SHP77 treated with DMSO at 0.1 percent for 48 hours (cell line): ENCODE data around the gene GFRA1.
"Not testable (repeated sequence)": the region's sequence is repeated elsewhere in the genome, so short reads cannot be mapped to it uniquely, and the experiment has no call there.

Experiments used
- DNase-seq: peaks from one replicate; lab custom pipeline; 2025; lab: John Stamatoyannopoulos, UW

Gene GFRA1

DNA sequence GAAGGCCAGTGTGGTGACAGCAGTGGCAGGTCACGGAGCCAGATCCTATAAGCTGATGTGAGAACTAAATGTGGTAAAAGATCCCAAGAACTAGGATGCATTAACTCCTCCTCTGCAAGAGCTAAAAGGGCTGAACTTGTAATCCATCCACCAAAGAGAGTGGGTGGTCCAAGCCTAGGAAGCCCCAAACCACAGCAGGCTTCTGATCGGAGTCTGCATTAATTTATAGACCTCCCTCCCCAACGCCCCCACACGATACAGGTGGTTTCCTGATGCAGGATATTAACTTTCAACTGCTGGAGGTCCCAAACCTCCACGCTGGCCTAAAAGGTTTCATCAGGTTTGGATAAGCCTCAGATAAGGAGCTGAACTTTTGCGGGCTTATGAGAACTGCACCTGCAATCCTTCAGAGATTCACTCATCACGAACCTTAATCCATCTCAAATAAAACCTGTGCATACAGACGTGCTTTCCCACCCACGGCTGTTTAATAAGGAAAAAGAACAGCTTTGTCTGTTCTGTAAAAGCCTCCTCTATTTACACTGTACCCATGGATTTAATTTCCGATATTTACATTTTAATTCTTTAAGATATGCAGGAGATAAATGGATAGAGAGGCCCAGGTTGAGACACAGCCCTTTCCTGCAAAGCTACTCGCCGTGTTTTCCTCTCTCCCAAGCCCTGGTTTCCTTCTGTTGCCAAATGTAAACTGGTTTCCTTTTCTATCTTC, 74.9 kb downstream of the GFRA1 start:
- DNase-seq, result no peak

DNA sequence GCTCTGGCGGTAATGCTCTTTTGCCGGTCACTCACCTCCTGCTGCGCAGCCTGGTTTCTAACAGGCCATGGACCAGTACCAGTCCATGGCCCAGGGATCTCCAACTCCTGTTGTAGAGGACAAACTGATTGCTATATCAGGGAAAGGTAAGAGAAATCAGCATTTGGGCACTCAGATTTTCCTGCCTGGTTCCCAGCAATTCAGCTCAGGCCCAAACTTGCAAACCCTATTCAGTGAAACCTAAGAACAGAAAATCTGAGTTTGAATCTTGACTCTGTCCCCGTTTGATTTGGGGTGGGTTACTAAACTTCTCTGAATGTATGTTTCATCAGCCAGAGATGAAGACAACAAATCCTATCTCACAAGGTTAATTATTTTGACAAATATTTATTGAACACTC, 77.4 kb downstream of the GFRA1 start:
- DNase-seq, result no peak

DNA sequence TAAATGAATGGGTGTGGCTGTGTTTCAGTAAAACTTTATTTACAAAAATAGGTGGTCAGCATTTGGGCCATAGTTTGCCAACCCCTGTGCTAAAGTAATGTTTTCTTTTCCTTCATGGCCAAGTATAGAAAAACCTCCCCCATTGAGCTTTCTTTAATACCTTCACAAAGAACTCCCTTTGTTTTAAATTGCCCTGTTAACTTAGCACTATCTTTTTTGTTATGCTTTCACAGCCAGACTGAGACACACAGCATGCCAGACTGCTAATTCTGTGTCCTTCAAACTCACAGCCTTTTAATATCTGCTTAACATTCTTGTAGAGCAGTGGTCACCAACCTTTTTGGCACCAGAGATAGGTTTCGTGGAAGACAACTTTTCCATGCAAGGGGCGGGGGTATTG, 78.0 kb downstream of the GFRA1 start:
- no peak for DNase-seq

DNA sequence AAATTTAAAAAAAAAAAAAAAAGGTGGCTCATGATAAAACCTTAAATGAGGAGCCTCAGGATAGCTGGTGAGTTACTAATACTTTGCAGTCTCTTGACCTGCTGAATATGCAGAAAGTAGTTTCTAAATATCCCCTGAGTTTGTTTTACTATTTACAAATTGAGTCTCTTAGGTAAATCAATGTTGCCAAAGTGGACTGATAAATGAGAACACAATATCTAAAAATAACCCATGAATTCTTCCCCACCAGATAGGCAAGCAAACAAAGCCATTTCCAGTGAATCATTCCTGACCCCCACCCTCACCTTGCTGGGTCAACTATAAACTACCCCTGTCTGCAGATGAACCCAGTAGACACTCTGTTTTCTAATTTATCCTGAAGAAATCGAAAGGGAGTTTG, 78.9 kb downstream of the GFRA1 start:
- DNase-seq, result no peak

DNA sequence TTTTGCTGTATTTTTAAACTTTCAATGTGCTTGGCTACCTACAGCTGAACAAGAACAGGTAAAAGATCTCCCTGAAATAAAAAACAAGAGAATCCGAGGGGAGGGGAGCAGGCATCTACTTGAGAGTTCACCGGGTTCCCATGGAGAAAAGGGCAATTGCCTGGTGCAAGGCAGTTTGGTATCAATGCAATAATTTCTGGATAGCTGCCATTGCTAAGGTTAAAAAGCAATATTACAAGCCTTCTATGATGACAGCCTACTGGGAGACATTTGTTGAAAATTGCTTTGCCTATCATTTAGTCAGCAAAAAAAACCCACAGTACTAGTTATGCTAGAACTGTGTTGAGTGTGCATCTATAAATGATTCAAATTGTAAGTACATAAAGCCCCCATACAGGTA, 82.1 kb downstream of the GFRA1 start:
- DNase-seq, result no peak

DNA sequence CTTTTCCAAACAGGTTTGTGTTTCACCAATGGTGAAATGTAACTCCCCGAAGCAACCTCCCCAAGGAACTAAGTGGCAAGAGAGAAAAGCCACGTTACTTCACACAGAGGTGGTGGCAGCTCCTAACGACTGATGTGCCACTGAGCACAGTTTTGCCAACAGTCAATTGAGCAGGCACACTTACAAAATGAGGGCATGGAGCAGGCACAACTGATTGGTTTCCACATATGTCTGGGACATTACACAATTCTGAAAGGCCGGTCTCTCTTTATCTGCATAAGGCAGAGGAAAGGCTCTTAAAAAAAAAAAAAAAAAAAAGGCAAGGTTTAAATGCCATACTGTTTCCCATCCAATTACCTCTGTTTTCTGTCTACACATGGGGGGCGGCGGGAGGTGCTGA, 86.7 kb downstream of the GFRA1 start:
- no peak for DNase-seq

DNA sequence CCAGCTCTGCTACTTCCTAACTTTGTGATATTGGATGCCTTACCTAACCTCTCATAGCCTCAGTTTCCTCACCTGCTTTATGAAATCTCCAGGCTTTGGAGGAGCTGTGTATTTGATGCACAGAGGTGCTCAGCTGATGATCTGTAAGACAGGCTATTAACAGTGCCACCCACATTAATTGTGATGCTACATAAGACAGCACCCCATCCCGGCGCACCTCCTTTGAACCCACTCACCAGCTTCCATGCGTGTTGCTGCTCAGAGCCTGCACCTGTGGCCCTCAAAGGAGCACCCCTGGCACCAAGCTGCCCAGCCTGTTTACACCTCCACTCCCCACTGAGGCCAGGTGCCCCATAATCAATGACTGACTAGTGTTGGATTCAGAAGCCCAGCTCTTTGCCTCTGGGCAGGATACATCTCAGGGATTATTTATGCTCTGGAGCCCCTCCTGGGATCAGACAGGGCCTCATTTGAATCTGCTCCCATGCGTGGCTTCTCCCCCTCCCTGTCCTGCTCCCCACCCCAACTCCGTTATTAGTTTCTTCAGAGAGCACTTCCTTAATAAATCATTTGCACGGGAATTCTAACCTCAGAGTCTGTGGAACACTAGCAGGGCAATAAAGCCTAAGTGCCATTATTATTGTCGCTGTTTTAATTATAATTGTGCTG, 87.7 kb downstream of the GFRA1 start:
- no peak for DNase-seq

DNA sequence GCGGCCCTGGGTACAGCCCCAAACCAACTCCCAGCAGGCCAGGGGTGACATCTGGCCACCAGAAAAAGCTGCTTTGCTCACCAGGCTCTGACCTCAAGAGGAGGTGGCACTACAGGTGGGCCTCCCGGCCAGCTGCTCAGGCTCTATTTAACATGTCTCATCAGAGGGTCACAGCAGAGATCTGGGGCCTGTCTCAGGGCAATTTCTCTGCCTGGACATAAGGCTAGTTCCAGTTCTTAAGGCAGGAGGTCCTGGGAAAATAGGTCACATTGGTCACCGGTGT, 88.6 kb downstream of the GFRA1 start:
- no peak for DNase-seq

DNA sequence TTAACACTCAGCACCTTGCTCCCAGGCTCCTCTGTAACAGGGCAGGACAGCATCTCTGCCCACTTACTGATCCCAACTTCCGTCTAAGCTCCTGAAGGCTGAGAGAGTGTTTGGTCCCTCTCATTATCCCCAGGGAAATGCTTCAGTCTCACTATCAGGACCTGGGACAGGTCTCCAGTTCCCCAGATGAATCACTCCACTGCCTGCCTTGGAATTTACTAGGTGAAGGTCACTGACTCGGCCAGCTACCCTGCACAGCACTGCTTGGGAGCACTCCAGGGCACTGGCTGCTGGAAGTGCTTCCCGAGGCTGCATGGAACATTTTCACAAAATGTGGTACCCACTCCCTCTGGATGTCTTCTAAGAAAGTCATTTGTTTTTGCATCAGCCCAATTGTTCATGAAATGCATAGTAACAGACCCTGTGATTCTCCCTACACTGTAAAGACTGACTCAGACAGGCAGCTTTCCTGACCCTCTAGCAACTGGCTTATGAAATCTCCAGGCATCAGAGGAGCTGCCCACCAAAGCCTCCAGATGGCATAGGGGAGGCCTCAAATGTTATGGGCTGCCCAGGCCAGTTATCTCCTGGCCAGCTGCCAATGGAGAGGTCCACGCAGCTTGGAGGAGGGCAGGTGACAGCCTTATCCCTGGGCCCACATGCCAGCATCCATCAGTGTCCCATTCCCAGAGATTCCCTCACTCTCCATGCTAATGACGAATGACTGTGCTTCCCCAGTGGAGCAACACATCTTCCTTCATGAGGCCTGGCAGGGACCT, 89.1 kb downstream of the GFRA1 start:
- no peak for DNase-seq

DNA sequence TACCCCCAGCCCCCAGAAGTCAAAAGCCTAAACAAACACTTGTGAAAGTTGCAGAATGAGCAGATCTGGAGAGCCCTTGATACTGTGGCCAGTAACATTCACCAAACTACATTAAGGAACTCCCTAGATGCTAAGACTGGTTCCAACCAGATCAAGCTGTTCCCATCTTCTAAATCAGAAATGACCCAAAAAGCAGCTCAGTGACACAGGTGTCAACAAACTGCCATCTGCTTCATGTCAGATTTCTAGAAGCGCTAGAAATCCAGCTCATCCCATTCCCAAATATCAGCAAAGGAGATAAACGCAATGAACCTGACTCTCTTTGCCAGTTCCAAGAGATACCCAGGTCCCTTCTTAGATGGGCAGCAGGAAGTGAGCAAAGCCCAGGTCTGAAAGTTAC, 90.6 kb downstream of the GFRA1 start:
- no peak for DNase-seq

DNA sequence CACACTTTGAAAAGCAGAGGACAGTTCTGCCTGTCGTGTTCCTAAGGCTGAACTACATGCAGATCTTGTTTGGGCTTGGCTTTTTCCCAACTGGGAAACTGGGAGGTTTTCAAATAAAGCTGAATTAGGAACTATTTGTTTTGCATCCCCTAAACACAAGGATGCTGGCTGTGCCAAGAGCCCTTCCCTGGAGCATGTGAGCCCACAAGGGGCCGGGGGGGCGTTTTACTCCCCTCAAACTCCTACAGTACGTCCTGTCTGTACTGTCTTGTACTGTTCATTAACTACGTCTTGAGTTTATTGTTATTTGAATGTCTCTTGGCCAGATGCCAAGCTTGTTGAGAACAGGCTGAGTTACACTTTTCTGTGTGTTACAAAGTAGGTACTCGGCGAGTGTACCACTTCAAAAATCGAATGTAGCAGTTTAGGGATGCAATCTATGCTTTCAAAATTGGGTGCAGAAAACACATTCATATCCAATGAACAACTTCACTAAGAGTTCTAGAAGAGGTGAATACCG, 94.9 kb downstream of the GFRA1 start:
- DNase-seq, result no peak

DNA sequence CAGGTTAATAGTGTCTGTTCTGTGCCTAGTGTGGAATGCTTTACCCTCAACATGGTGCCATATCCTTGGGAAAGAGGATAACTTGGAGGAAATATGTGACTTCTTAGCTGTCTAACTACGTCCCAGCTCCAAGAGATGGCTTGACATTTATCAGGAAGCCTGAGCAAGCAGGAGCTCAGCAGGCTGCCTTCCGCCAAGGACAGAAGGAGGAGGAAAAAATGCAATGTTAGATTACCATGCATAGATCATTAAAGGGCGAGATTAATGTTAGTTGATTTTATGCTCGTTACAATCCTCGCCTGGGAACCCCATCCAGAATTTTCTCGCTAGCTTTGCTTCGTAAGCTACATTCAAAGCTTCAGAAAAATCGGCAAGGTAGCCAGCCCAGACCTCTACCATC, 97.8 kb downstream of the GFRA1 start:
- DNase-seq, result no peak

DNA sequence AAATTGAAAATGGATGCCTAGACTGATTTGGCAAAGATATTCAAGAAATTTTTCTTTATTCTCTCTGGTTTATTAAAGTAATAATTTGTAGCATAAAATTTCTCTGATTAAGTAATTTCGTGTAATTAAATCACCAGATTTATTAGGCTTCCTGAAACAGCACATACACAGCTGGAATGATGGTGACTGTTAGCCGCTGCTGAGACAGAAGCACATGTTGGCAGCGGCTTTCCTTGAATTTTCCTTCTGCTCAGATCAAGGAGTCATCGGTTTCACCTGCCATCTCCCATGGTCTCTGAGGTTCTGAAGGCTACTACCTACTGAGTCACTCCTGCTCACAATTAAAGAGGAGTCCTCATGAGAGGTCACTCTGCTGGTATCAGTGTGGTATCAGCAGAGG, 101.5 kb downstream of the GFRA1 start:
- DNase-seq, result no peak

DNA sequence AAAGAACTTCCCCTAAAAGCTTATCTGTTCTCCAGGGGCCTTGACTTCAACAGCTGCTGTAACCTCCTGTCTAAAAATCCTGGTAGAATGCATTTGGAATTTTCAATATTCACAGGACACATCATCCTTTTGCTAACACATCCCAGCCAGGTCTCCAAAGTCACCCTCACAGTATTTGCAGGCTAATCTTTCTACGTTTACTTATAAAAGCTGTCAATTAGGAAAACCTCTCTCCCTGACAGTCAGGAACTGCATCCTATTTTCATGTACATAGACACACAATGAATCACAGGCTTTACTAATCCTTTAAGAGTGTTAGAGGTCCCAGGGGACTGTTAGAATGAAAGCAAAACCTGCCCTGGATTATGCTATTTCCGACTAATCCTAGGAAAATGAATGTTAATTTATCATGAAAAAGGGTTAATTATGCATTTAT, 102.2 kb downstream of the GFRA1 start:
- DNase-seq, result no peak

DNA sequence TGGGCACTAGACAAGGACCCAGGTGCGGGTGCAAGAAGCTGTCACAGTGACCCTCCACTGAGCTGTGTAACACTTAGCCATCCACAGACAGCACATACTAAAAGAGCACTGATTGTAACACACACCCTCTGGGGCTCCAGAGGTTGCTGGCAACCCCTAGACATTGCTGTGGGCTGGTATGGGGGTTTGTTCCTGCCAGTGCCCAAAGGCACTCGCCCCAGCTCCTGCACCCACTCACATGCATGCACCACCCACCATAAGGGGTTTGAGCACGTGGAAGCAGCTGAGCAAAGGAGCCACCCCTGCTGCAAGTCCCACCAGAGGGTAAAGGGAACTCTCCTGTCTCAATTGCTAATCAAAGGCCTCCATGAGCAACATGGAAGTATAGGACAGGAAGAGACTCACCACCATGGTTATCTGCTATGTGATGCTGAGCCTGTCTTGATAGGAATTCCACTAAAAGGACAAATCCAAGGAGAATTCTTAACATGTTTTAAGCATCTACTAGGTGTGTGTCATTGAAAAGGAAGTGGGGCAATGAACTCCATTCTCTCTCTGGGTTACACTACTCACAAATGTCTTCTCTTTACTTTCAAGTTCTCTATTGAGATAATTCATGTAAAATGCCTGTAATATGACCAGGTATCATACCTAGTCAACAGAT, 103.1 kb downstream of the GFRA1 start:
- no peak for DNase-seq

DNA sequence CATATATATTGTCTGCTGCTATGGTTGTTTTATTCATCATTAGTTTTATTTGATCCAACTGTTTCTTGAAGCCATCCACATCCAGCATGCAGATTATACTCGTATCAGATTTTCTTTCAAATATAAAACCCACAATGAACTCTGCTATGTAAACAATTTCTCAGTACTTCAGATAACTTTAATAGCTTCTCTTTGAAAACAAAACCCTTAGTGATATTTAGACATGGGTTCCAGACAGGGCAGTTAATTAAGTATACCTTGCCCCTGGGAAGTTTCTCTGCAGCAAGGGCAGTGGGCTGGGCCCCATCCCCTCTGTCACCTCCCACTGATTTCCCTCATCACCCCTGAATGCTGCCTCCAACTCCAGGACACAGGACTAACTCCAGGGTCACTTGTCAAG, 104.3 kb downstream of the GFRA1 start:
- no peak for DNase-seq

DNA sequence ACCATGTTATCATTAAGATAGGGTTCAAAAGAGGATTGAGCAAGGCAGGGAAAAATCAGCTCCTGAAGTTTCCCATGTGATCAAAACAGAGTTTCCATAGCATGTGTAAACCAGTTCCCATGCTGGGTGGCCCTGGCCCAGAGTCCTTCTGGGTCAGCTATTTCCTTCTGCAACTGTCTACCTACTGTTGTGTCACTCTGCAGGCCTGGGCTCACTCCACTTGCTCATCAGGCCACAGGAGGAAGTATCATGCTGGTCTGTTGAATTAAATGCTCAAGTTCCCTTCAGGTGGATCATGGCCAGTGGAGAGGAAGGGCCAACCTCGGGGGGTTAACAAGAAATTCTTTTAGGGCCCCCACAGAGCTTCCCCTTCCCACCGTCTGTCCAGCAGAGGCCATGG, 104.7 kb downstream of the GFRA1 start:
- no peak for DNase-seq

DNA sequence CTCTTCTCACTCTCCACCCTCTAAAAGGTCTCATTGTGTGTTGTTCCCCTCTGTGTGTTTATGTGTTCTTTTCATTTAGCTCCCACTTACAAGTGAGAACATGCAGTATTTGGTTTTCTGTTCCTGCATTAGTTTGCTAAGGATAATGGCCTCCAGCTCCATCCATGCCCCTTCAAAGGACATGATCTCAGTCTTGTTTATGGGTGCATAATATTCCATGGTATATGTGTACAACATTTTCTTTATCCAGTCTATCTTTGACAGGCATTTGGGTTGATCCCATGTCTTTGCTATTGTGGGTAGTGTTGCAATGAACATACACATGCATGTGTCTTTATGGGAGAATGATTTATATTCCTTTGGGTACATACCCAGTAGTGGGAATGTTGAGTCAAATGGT, 107.1 kb downstream of the GFRA1 start:
- DNase-seq, result not testable (repeated sequence)

DNA sequence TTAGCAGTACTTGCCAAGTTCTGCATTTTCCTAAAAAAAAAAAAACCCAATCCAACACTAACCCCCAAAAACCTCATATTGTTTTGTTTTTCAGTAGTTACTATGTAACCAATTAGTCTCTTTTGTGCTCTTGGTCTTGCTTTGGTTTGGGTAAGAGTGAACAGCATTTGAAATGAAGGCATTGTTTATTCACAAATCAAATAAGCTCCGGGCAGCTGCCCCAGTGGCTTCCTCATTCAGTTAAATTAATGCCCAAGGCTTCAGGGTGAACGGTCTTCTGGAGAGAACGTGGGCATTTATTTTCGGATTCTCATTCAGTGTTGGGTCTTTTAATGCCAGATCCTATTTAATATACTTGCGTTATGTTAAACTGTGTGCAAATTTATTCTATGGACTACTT, 108.7 kb downstream of the GFRA1 start:
- DNase-seq, result no peak

DNA sequence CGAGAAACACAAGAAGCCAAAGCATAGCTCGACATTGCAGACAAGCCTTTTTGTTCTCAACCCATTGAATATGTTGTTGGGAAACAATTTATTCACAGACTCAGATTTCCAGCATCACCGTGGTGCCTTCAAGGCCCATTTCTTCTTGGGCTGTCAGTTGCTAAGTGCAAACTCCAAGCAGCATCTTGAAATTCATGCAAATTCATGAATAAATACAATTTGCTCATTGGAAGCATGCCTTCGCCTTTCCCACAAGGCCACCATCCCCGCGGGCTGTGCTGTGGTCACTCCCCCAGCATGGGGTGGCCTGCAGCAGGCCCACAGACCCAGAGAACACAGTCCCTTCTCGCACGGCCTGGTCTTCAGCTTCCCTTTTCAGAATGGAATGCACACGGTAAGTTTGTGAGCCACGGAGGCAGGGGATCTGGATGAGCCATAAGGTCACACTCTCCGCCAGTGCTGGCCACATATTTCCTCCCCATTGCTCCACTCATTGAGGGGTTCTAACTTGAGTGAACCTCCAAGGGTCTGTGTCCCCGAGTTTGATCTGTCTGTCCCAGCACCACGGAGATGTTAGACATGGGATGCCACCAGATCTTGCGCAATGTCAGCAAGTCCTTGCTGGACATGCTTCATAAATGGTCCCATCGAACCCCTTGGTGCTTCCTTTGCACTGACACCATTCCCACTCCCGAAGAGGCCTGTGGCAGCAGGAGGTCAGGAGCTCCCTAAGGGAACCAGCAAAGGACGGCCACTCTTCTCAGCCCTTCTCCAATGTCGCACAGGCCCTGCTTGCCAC, 109.5 kb downstream of the GFRA1 start:
- no peak for DNase-seq

DNA sequence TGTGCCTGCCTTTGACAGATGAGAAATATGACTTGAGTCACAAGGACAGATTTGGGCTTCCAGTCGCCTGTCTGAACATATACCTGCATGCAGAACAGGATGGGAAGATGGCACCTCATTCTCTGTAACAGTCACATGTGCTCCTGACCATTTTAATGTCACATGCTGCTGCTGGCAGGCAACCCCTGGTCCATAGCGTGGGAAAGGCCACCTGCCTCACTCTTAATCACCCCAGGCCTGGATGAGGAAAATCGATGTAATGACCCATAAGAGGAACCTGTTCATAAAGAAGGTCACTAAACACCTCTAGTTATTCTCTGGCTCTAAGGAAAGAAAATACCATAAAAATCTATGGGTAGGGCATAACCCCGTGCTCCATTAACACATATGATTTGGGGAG, 110.2 kb downstream of the GFRA1 start:
- DNase-seq, result no peak

DNA sequence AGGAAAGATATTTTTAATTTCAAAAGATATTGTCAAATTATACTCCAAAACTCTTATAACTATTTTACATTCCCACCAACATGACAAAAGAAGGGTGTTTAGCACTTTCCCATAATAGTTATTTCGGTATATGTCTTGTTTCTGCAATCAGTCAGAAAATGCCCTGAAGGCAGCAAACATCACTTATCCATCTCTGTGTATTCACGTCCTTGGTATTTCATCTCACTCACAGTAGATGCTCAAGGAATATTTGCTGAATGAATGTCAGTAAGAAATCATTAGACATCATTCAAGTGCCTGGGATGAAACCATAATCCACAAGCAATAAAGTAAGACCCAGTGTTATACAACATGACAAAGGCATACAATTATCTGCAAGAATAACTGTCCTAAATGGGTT, 112.7 kb downstream of the GFRA1 start:
- no peak for DNase-seq
